ENCODE measurements around the gene NT5M.

Gene NT5M

GRCh38 chr17:17305281-17305801 is 2.2 kb downstream of the NT5M start:
- TF ChIP-seq POLR2AphosphoS5 (IDR thresholded peaks at IDR 0.05; ENCODE audit: low read depth, low read length) (no peak), POLR2A (IDR thresholded peaks at IDR 0.05; ENCODE audit: low read depth, low read length) (peak; percentile 40; the same call in 1 of the 2 replicates), TAF1 (IDR thresholded peaks at IDR 0.05; ENCODE audit: borderline replicate concordance, low read depth, low read length) (0 out of 2 replicates have a peak, but pooled peaks have one; percentile 22)
- peak; percentile 96 for FAIRE-seq
- DNase-seq (ENCODE audit: insufficient read length) = peak; percentile 61

- FAIRE-seq = no peak
- TF ChIP-seq TAF1 (IDR thresholded peaks at IDR 0.05; ENCODE audit: borderline replicate concordance, low read depth, low read length) = no peak
- no peak for TF ChIP-seq POLR2A (IDR thresholded peaks at IDR 0.05; ENCODE audit: low read depth, low read length)
- no peak for TF ChIP-seq POLR2AphosphoS5 (IDR thresholded peaks at IDR 0.05; ENCODE audit: low read depth, low read length)
- DNase-seq (ENCODE audit: insufficient read length) = no peak
Measured at GRCh38 chr17:17309356-17309755, 6.2 kb downstream of the NT5M start.

DNA sequence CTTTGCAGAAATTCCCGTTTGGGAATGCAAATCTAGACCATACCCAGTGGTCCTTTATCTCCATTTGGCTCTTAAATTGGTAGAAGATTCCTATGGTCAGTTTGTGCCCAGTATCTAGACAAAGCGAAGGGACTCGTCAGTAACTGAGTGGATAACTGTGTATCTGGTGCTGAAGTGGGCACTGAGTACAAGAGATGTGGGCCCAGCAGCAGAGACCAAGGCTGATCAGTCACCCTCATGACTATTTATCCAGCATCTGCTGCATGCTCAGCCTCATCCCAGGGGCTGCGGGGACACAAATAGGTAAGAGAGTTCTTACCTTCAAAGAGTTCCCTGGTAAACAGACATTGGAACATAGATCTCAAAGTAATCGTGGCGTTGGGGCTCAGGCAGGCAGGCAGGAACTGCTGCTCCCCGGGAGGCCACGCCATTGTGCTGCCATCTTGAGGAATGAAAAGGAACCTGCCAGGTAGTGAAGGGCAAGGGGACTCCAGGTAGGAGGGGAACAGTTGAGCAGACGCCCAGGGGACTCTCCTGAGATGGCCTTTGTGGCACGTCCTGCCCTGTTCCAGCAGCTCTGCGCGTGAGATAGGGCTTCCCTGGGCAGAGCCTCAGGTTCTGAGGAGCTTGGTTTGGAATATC is 10.3 kb downstream of the NT5M start:
- FAIRE-seq (peak; percentile 94), DNase-seq (ENCODE audit: insufficient read length) (peak; percentile 74)
- no peak for TF ChIP-seq POLR2AphosphoS5 (IDR thresholded peaks at IDR 0.05; ENCODE audit: low read depth, low read length)
- no peak for TF ChIP-seq TAF1 (IDR thresholded peaks at IDR 0.05; ENCODE audit: borderline replicate concordance, low read depth, low read length)
- TF ChIP-seq POLR2A (IDR thresholded peaks at IDR 0.05; ENCODE audit: low read depth, low read length) = no peak

- FAIRE-seq (peak; percentile 48), DNase-seq (ENCODE audit: insufficient read length) (no peak)
- TF ChIP-seq TAF1 (IDR thresholded peaks at IDR 0.05; ENCODE audit: borderline replicate concordance, low read depth, low read length) = no peak
- no peak for TF ChIP-seq POLR2AphosphoS5 (IDR thresholded peaks at IDR 0.05; ENCODE audit: low read depth, low read length)
- no peak for TF ChIP-seq POLR2A (IDR thresholded peaks at IDR 0.05; ENCODE audit: low read depth, low read length)
Measured at GRCh38 chr17:17314501-17315071, 11.4 kb downstream of the NT5M start.

GRCh38 chr17:17315142-17315821 is 12.1 kb downstream of the NT5M start:
- no peak for TF ChIP-seq POLR2A (IDR thresholded peaks at IDR 0.05; ENCODE audit: low read depth, low read length)
- no peak for TF ChIP-seq TAF1 (IDR thresholded peaks at IDR 0.05; ENCODE audit: borderline replicate concordance, low read depth, low read length)
- no peak for TF ChIP-seq POLR2AphosphoS5 (IDR thresholded peaks at IDR 0.05; ENCODE audit: low read depth, low read length)
- no peak for FAIRE-seq
- DNase-seq (ENCODE audit: insufficient read length) = no peak

DNA sequence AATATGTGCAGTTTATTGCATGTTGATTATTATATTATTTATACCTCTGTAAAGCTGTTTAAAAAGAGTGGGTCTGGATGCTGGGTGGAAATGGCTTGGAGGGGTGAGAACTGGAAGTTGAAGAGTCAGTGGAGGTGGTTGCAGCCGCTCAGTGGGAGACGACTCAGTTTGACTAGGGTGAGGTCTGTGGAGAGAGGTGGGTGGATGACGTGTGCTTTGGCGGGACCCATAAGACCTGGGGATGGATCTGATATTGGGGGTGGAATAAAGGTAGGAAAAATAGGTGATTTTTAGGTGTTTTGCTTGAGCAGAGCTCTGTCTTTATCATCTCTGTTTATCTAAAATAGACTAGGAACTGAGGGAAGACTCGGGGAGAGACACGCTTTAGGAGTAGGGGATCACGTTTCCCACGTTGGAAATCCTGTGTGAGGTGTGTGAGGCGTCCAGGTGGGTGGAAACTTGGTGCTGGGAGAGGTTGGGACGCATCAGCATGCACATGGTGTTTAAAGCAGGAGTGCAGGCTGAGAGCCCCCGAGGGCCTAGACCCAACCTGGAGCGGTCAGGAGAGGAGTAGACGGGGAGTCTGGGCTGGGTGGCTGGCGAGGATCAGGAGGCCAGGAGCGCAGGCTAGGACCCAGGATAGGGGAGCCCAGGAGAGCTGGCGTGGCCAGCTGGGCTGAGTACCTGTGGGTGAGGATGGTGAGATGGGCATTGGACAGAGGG is 17.2 kb downstream of the NT5M start:
- FAIRE-seq (no peak), DNase-seq (ENCODE audit: insufficient read length) (no peak)
- no peak for TF ChIP-seq TAF1 (IDR thresholded peaks at IDR 0.05; ENCODE audit: borderline replicate concordance, low read depth, low read length)
- TF ChIP-seq POLR2AphosphoS5 (IDR thresholded peaks at IDR 0.05; ENCODE audit: low read depth, low read length) = no peak
- no peak for TF ChIP-seq POLR2A (IDR thresholded peaks at IDR 0.05; ENCODE audit: low read depth, low read length)

DNA sequence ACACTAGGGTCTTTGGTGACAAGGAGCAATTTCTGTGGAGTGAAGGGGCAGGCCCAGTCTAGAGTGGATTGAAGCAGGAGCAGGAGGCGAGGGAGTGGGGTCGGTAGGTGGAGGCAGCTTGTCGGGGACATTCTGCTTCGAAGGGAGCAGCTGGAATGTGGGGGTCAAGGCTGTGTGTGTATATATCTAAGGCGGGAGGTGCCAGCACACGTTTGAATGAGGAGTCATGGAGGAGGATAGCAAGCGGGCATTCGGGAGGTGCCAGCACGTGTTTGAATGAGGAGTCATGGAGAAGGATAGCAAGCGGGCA is 17.7 kb downstream of the NT5M start:
- DNase-seq (ENCODE audit: insufficient read length) = no peak
- no peak for TF ChIP-seq TAF1 (IDR thresholded peaks at IDR 0.05; ENCODE audit: borderline replicate concordance, low read depth, low read length)
- no peak for TF ChIP-seq POLR2AphosphoS5 (IDR thresholded peaks at IDR 0.05; ENCODE audit: low read depth, low read length)
- TF ChIP-seq POLR2A (IDR thresholded peaks at IDR 0.05; ENCODE audit: low read depth, low read length) = no peak
- FAIRE-seq = no peak

DNA sequence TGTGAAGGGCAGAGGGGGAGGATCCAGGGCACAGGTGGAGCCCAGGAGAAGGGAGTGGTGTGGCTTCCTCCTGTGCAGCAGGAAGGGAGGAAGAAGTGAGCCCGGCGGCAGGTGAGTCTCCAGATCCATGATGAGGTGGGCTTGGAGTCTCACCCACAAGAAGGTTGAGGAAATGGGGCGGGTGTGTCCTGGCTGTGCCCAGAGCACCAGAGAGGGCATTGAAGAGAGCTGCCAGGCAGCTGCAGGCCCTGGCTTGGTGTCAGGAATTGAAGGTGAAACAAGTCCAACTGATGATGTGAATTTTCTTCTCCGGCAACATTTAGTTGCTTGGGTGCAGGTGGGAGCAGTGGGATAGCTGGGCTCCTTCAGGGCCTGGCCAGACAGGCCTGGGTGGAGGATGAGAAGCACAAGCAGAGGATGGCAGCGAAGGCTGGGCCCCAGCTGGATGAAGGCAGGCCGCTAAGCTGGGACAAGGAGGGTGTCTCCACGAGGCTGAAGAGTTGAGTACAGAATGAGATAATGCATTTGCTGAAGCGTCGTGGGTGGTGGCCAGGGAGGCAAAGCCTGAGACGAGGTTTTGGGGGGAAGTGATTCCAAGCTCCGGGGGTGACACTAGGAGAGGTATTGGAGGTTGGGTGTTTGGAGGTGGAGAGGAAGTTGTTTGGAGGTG is 18.3 kb downstream of the NT5M start:
- FAIRE-seq = no peak
- no peak for TF ChIP-seq POLR2A (IDR thresholded peaks at IDR 0.05; ENCODE audit: low read depth, low read length)
- no peak for TF ChIP-seq TAF1 (IDR thresholded peaks at IDR 0.05; ENCODE audit: borderline replicate concordance, low read depth, low read length)
- TF ChIP-seq POLR2AphosphoS5 (IDR thresholded peaks at IDR 0.05; ENCODE audit: low read depth, low read length) = no peak
- DNase-seq (ENCODE audit: insufficient read length) = no peak

DNA sequence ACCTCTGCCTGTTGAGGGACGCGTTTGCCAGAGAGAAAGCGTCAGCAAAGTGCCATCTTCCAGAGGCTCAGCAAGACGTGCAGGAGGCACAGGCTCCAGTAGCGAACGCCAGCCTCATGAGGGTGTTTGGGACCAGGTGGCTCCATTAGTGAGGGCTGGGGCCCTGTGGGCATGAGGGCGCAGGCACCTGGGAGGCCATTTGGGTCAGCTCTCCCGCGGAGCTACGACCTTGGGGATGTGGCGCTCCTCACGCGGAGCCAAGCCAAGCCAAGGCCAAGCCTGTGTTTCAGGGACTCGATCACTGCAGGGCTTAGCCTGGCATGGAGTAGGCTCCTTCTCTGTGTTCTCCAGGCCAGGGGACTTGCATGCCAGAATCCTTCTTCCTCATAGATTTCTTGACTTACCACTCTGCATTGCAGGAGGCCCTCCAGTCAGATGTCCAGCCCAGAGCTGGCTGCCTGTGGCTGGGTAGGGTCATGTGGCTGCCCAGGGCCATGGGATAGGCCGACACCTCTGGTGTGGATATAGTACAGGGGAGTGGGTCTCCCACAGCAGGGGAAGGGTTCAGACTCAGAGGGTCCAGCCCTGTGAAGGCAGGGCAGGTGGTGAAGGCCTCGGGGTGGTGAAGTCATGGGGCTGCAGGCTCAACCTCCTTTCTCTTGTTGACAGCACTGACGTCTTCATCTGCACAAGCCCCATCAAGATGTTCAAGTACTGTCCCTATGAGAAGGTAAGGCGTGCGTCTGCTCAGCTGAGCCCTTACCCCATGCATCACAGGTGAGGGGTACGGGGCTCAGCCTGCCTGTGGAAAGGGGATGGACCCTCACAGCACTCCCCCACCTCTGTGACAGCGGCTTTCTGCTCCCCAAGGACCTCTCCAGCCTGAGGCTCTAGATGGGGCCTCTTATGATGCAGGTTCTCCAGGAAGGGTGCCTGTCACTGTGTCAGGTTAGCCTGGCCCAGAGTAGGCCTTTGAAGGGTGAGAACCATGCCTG is 19.6 kb downstream of the NT5M start:
- FAIRE-seq = no peak
- no peak for TF ChIP-seq TAF1 (IDR thresholded peaks at IDR 0.05; ENCODE audit: borderline replicate concordance, low read depth, low read length)
- no peak for TF ChIP-seq POLR2A (IDR thresholded peaks at IDR 0.05; ENCODE audit: low read depth, low read length)
- no peak for TF ChIP-seq POLR2AphosphoS5 (IDR thresholded peaks at IDR 0.05; ENCODE audit: low read depth, low read length)
- DNase-seq (ENCODE audit: insufficient read length) = no peak

GRCh38 chr17:17324616-17325015 is 21.4 kb downstream of the NT5M start:
- FAIRE-seq (no peak), DNase-seq (ENCODE audit: insufficient read length) (no peak)
- no peak for TF ChIP-seq TAF1 (IDR thresholded peaks at IDR 0.05; ENCODE audit: borderline replicate concordance, low read depth, low read length)
- no peak for TF ChIP-seq POLR2A (IDR thresholded peaks at IDR 0.05; ENCODE audit: low read depth, low read length)
- TF ChIP-seq POLR2AphosphoS5 (IDR thresholded peaks at IDR 0.05; ENCODE audit: low read depth, low read length) = no peak
